Mammary epithelial cell (primary cell): Measurements from ENCODE around the gene IARS2.

ENCODE experiments used
- CTCF ChIP-seq, 2 donors: IDR thresholded peaks in 1 of 2; conservative IDR thresholded peaks in 1 of 2; 2 replicates each; pipeline ENCODE4 v1.5.1; 2011 to 2012; ENCODE audit warnings: inconsistent platforms in 2 of 2, low read length in 2 of 2, mild to moderate bottlenecking in 2 of 2, control low read depth in 1 of 2, low read depth in 1 of 2; ENCODE audit not compliant: insufficient read depth in 1 of 2; ENCODE audit errors: extremely low read depth in 1 of 2
- EZH2 ChIP-seq: IDR thresholded peaks from 2 replicates; pipeline ENCODE4 v1.6.1; 2012; ENCODE audit warnings: low read length, inconsistent platforms, borderline replicate concordance

GRCh38 chr1:220159041-220159440 lies 65.1 kb downstream of the IARS2 start:
- TF ChIP-seq CTCF (conservative IDR thresholded peaks at IDR 0.05 in 1 of 2, IDR thresholded peaks at IDR 0.05 in 1 of 2; ENCODE audit: extremely low read depth in 1 of 2, insufficient read depth in 1 of 2, low read depth in 1 of 2, low read length in 2 of 2) (no peak), EZH2 (no peak)
